ENCODE measurements around the gene OTOGL. TPM values are rescaled to one million over a fixed set of nuclear protein-coding genes. Genes with fewer than 3 reads are reported as not detected.
"Not testable (repeated sequence)": the region's sequence is repeated elsewhere in the genome, so short reads cannot be mapped to it uniquely, and the experiment has no call there.

OTOGL gene
- total and polyA plus RNA-seq, 2 experiments from 2014 or later: 6.4 to 15.0 TPM

DNA sequence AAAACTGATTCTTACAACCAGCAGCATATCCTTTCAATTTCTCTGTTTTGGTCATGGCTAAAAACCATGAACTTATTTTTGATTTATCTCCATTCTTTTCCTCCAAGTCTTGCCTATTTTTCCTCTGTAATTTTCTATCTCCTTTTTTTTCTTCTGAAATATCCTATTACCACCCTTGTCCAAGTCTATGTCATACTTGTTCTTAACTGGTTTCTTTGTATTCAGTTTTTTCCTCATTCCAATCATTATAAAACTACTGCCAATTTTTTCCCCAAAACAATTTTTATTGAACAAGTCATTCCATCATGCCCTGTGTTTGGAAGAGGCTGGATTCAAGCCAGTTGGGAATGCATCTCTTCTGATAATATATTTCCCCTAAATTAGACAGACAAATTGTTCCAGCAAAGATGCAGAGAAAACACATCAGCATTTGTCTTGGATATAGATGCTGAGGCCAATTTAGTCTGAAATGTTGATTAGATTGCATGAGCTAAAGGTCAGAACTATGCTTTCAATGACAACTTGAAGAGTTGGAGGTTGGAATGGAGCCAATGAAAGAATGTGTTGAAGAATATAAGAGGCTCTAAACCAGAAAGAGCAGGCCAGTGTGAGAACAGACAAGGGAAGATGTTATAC lies 30.7 kb downstream of the OTOGL start:
- TF ChIP-seq, protein P1, sequence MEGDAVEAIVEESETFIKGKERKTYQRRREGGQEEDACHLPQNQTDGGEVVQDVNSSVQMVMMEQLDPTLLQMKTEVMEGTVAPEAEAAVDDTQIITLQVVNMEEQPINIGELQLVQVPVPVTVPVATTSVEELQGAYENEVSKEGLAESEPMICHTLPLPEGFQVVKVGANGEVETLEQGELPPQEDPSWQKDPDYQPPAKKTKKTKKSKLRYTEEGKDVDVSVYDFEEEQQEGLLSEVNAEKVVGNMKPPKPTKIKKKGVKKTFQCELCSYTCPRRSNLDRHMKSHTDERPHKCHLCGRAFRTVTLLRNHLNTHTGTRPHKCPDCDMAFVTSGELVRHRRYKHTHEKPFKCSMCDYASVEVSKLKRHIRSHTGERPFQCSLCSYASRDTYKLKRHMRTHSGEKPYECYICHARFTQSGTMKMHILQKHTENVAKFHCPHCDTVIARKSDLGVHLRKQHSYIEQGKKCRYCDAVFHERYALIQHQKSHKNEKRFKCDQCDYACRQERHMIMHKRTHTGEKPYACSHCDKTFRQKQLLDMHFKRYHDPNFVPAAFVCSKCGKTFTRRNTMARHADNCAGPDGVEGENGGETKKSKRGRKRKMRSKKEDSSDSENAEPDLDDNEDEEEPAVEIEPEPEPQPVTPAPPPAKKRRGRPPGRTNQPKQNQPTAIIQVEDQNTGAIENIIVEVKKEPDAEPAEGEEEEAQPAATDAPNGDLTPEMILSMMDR (IDR thresholded peaks at IDR 0.05; ENCODE audit: low read depth, low read length): no peak
- Histone ChIP-seq H3K4me3 (no peak overlapping the region), H3K4me1 (ENCODE audit: low read depth) (no peaks in the 10 kb centered on the region), H3K9me3 (ENCODE audit: low read depth) (no peaks in the 10 kb centered on the region), H3K27ac (no peak overlapping the region), H3K36me3 (no peaks in the 10 kb centered on the region), H3K27me3 (no peaks in the 10 kb centered on the region)
- peak; percentile 44 to 68 for DNase-seq (ENCODE audit: low read depth in 1 of 2, low spot score in 1 of 2)

DNA sequence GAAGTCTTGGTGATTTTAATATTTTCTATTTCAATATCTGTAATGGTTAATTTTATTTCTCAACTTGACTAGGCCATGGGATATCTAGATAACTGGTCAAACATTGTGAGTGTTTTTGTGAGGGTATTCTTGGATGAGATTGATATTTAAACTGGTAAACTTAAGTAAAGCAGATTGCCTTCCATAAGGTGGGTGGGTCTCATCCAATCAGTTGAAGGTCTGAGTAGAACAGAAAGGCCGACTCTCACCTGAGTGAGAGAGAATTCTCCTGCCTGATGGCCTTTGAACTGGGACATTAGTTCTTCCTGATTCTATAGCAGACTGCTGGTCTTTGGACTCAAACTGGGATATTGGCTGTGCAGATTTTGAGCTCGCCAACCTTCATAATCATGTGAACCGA lies 36.3 kb downstream of the OTOGL start:
- H3K27ac ChIP-seq: no peak overlapping the region
- H3K27me3 ChIP-seq: no peaks in the 10 kb centered on the region
- H3K4me3 ChIP-seq: no peak overlapping the region
- no peaks in the 10 kb centered on the region for H3K36me3 ChIP-seq
- DNase-seq (ENCODE audit: low read depth in 1 of 2, low spot score in 1 of 2): no peak
- H3K4me1 ChIP-seq (ENCODE audit: low read depth): no peaks in the 10 kb centered on the region
- H3K9me3 ChIP-seq (ENCODE audit: low read depth): no peaks in the 10 kb centered on the region
- TF ChIP-seq, protein P1 (IDR thresholded peaks at IDR 0.05; ENCODE audit: low read depth, low read length): no peak

DNA sequence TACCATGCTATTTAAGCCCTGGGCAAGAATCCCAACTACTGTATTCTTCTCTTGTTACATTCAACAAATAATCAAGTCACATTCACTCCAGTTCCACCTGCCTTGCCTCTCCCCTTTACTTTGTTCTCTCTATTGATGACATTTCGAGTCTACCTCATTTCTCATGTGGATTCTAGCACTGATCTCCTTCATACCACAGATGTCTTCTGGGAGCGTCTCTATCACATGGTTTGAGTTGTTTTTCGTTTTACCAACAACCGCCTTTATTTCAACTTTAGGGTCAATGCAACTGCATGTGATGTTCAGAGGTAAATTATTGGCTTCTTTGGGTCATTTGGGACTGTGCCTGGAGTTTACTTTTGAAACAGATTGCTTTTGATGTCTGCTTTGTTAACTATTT lies 40.7 kb downstream of the OTOGL start:
- Histone ChIP-seq H3K9me3 (ENCODE audit: low read depth) (no peaks in the 10 kb centered on the region), H3K27ac (no peak overlapping the region), H3K4me3 (no peak overlapping the region), H3K27me3 (no peaks in the 10 kb centered on the region), H3K36me3 (no peaks in the 10 kb centered on the region), H3K4me1 (ENCODE audit: low read depth) (no peaks in the 10 kb centered on the region)
- DNase-seq (ENCODE audit: low read depth in 1 of 2, low spot score in 1 of 2): no peak
- TF ChIP-seq, protein P1 (IDR thresholded peaks at IDR 0.05; ENCODE audit: low read depth, low read length): no peak

DNA sequence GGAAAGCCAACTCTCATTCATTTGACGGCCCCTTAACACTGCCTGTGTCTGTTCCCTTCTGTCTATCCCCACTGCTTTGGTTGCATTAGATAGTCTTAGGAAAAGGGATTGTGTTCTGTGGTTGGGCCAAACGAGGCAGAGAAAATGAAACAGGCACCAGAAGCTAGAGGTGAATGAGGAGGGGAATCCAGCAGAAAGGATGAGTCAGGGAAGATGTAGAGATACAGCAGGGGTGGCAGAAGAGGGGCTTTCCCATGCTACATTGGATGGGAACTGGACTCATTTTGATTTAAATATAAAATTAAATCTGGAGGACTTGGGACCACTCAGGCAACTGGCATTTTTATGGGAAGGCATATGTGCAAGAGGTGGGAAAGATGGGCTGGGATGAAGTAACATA lies 43.3 kb downstream of the OTOGL start:
- H3K4me1 ChIP-seq (ENCODE audit: low read depth): no peaks in the 10 kb centered on the region
- no peaks in the 10 kb centered on the region for H3K27me3 ChIP-seq
- no peak overlapping the region for H3K4me3 ChIP-seq
- TF ChIP-seq, protein P1 (IDR thresholded peaks at IDR 0.05; ENCODE audit: low read depth, low read length): no peak
- no peak overlapping the region for H3K27ac ChIP-seq
- H3K9me3 ChIP-seq (ENCODE audit: low read depth): no peaks in the 10 kb centered on the region
- DNase-seq (ENCODE audit: low read depth in 1 of 2, low spot score in 1 of 2): no peak
- H3K36me3 ChIP-seq: no peaks in the 10 kb centered on the region

DNA sequence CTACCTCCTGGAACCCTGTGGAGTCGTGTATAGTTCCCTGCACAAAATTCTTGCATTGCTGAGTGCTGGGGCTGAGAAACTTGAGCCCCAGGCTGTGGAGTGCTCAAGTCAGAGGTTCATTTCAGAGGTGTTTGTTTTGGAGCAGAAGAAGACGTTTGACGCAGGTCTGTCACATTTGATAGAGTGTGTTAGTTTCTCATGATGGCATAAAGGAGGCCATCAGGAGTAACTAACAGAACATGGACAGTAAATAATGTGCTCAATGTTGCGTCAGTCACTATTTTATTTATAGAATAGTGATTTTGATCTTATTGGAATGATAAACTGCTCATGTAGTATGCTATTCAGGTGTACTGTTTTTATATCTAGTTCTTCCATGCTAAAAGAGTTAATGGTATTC lies 44.2 kb downstream of the OTOGL start:
- DNase-seq (ENCODE audit: low read depth in 1 of 2, low spot score in 1 of 2): no peak
- H3K4me3 ChIP-seq: no peak overlapping the region
- no peaks in the 10 kb centered on the region for H3K4me1 ChIP-seq (ENCODE audit: low read depth)
- TF ChIP-seq, protein P1 (IDR thresholded peaks at IDR 0.05; ENCODE audit: low read depth, low read length): no peak
- H3K27me3 ChIP-seq: no peaks in the 10 kb centered on the region
- no peak overlapping the region for H3K27ac ChIP-seq
- no peaks in the 10 kb centered on the region for H3K9me3 ChIP-seq (ENCODE audit: low read depth)
- no peaks in the 10 kb centered on the region for H3K36me3 ChIP-seq

DNA sequence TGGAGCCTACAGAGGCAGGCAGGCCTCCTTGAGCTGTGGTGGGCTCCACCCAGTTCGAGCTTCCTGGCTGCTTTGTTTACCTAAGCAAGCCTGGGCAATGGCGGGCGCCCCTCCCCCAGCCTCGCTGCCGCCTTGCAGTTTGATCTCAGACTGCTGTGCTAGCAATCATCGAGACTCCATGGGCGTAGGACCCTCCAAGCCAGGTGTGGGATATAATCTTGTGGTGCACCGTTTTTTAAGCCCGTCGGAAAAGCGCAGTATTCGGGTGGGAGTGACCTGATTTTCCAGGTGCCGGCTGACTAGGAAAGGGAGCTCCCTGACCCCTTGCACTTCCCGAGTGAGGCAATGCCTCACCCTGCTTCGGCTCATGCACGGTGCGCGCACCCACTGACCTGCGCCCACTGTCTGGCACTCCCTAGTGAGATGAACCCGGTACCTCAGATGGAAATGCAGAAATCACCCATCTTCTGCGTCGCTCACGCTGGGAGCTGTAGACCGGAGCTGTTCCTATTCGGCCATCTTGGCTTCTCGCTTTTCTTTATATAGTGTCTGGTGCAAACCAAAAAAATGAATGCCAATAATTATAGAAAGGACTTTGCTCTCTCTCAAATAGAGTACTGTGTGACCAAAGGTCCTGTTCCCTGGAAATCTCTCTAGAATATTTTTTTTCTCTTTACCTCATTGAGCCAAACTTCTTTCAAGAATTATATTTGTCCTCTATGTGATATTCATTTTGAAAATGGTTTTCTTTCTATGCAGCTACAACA lies 50.4 kb downstream of the OTOGL start:
- H3K9me3 ChIP-seq (ENCODE audit: low read depth); H3K4me1 ChIP-seq (ENCODE audit: low read depth); H3K27ac ChIP-seq; H3K27me3 ChIP-seq; H3K36me3 ChIP-seq; DNase-seq (ENCODE audit: low read depth in 1 of 2, low spot score in 1 of 2); H3K4me3 ChIP-seq: not testable (repeated sequence)

Data from cardiac muscle cell (in vitro differentiated cells and primary cell).